Omental fat pad (tissue), 4 donors: ENCODE results near the gene PFAS. TPM values are rescaled to one million over a fixed set of nuclear protein-coding genes. Genes with fewer than 3 reads are reported as not detected.

Experiments used
- ATAC-seq: fragments of 150-250 bp; one replicate; pipeline ENCODE4 v1.9.1; 2016; ENCODE audit warnings: mild to moderate bottlenecking, moderate library complexity; ENCODE audit not compliant: low FRiP score
- DNase-seq: peaks from one replicate; pipeline ENCODE4 v3.0.0-alpha.2; 2019; ENCODE audit warnings: low spot score
- total RNA-seq, 4 donors: library from RNA; depleted of rRNA; stranded (reverse); fragments of >200 nt; gene quantifications; one replicate each; pipeline ENCODE4 v1.1.0, GENCODE V29; 2016
- TF ChIP-seq, protein P1 (sequence below), 3 donors: fragments of 450-650 bp; IDR thresholded peaks; one replicate each; pipeline ENCODE4 v1.5.1; 2016 to 2017; ENCODE audit warnings: antibody characterized with exemption in 3 of 3, mild to moderate bottlenecking in 3 of 3, moderate library complexity in 2 of 3

The PFAS gene
- total RNA-seq, 4 donors from 2014 or later = 12.9 to 27.7 (median 19.8) TPM

DNA sequence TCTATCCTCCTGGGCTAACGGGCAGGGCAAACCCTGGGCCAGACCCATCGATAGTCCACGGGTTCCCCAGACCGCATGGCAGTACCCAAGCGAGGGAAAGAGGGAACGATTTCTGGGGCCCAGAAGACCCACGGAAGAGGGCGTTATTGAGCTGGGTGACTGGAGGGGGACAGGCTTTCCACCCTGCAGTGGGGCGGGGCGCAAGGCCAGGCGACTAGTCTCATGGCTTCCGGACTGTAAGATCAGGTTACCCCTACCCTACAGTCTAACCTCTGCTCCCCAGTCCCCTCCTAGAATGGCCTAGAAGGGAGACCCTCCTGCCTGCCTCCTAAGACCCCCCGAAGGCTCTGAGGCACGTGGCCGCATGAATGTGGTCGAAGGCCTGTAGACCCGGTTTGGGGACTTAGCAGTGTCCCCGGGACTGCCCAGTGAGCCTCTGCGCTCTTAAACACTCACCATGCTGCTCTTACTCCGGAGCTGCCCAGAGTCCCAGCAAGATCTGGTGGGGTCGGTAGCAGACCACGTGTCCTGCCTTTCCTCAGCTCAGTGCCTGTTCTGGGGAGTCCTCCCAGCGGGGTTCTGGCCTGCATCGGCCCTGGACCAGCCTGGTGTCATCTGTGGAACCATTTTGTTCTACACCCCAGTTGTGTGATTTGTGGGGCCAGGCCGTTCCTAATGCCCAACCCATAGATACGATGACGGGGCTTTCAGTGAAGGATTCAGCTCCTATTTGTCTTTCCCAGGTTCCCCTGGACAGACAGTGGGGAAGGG is 25.5 kb upstream of the PFAS start:
- ATAC-seq = peak; percentile 17
- TF ChIP-seq, protein P1, sequence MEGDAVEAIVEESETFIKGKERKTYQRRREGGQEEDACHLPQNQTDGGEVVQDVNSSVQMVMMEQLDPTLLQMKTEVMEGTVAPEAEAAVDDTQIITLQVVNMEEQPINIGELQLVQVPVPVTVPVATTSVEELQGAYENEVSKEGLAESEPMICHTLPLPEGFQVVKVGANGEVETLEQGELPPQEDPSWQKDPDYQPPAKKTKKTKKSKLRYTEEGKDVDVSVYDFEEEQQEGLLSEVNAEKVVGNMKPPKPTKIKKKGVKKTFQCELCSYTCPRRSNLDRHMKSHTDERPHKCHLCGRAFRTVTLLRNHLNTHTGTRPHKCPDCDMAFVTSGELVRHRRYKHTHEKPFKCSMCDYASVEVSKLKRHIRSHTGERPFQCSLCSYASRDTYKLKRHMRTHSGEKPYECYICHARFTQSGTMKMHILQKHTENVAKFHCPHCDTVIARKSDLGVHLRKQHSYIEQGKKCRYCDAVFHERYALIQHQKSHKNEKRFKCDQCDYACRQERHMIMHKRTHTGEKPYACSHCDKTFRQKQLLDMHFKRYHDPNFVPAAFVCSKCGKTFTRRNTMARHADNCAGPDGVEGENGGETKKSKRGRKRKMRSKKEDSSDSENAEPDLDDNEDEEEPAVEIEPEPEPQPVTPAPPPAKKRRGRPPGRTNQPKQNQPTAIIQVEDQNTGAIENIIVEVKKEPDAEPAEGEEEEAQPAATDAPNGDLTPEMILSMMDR (IDR thresholded peaks at IDR 0.05) = no peak
- no peak for DNase-seq

DNA sequence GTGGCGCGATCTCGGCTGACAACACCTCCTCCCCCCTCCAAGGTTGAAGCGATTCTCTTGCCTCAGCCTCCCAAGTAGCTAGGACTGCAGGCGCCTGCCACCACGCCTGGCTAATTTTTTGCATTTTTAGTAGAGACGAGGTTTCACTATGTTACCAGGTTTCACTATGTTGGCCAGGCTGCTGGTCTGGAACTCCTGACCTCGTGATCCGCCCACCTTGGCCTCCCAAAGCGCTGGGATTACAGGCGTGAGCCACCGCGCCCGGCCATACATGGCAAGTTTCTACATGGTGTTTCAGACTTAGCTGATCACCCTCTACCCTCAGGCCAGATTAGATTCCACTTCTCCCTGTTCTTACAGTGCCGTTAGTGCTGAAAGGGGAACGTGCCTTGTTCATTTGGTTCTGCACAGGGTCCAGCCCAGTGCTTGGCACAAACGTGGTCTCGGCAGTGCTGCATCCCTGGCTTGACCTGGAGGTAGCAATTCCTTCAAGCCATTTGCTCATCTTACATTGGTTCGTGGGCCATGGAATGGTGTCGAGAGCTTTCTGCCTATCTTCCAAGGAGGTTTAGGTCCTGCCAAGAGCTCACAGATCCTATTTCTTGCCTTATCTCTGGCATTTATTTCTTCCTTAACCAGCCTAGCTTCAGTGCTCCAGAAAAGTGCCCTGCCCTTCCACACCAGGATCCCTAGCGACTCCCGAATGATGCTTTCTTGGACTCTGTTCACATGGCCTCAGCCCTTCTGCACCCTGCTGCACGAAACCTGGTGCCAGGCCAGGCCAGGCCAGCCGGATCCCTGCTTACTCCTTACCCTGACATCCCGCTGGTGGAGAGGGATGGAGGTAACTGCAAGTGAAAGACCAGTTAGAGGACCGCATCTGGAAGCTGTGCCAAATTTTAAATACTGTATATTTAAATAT is 23.9 kb upstream of the PFAS start:
- ATAC-seq = no peak
- TF ChIP-seq, protein P1 (IDR thresholded peaks at IDR 0.05) = no peak
- DNase-seq = no peak

DNA sequence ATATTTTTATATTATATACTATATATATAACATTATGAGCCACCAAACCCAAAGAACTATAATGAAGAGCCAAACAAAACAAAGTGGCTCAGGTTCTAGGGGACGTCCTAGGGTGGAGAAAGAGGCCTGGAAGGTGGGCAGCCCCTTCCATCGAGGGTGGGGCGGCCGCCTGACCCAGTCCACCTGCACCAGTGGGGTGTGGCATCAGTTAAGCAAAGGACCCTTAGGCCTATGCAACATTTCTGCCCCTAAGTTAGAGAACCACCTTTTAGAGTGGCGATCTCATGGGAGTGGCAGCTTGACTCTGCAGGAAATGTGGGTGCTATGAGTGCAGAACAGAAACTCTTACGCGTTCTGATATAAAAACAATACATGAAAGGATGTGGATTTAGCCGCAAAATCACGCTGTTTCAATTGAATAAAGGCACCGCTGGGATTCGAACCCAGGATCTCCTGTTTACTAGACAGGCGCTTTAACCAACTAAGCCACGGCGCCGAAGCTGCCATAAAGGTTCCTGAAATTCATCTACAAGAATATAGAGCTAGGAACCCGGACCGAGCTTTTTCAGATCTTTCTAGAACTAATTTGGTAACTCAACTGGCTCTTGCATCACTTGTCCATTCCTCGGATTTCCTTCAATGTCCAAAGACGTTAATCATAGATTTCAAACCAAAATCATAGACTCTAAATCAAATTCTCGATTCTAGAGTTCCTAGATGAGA is 23.1 kb upstream of the PFAS start:
- ATAC-seq (no peak), DNase-seq (no peak)
- TF ChIP-seq, protein P1 (IDR thresholded peaks at IDR 0.05) = no peak

DNA sequence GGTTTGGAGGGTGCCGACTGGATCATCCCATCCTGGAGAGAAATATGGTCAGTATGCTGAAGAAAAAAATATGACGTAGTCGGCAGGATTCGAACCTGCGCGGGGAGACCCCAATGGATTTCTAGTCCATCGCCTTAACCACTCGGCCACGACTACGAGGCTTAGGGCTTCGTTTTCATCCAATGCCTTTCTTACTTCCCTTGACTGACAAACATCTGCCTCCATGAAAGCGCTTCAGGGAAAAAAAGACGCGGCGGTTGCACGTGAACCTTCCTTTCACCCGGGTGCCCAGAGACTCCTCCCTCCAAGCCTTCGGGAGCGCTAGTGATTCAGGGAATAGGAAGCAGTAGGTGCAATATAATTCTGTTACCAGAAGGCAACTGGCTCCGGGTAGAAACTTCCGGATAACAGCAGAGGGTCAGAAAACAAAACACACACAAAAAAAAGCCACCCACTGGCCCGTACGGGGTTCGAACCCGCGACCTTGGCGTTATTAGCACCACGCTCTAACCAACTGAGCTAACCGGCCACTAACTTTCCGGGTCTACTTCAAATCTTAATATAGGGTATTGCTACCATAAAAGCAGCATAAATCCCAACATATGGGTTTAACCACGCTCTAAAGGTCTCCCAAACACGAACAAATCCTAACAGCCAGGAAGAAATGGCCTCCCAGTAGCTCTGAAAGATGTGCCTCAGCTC is 22.4 kb upstream of the PFAS start:
- DNase-seq (no peak), ATAC-seq (peak; percentile 6)
- TF ChIP-seq, protein P1 (IDR thresholded peaks at IDR 0.05) = no peak

DNA sequence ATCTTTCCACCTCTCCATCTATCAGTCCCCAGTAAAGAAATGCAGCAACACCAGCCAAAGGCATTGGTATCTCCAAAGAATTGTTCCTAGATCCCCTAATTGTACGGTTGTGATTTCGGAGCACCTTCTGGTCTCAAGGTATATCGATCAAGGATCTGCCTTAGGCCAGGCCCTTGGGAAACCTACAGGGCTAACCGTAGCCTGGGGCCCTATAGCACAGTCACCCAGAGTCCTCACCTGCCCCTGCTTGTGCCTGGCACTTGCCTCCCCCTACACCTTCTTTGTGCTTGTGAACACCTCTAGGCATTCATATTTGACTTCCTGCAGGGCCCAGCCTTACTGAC is 21.9 kb upstream of the PFAS start:
- ATAC-seq = no peak
- DNase-seq = no peak
- TF ChIP-seq, protein P1 (IDR thresholded peaks at IDR 0.05) = no peak

DNA sequence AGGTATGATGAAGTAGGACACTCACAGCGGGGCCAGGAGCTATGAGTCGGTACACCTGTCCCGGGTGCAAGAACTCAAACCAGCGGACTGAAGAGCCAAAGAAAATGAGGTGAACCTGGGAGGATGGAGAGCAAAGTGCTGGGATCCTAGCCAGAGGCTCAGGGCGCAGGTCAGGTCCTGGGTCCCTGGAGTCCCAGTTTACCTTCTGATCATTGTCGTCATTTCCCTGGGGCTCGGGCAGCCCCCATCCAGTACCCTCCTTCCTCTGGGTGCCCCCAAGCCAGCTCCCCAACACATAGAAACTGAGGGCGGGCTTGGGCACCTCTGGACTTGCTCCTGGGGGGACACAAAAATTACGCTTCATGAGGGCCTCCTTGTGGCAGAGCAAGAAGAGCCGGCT is 17.4 kb upstream of the PFAS start:
- TF ChIP-seq, protein P1 (IDR thresholded peaks at IDR 0.05) = no peak
- no peak for ATAC-seq
- no peak for DNase-seq
